ENCODE results near the gene SPATA21. TPM values are rescaled to one million over a fixed set of nuclear protein-coding genes. Genes with fewer than 3 reads are reported as not detected.

Gene SPATA21
- total and polyA plus RNA-seq, 2 donors (not counting 3 experiments of a cell fraction or from before 2014, with no cell fraction given), result not detected

DNA sequence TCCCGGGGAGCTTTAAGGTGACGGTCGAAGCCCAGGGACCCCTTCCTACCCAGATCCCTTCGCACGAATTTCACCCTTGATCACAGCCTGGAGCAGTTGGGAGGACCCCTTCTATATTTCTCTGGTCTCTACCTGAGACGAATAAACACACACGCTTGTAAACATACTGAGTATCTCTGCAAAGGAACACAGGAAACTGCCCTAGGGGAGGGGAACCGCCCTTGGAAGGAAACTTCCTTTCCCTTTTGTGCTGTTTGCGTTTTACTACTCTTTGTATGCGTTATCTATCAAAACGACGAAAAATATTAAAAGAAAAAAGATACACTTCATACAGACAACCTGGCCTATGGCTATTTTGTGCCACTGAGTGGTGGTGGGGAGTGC lies 4.0 kb upstream of the SPATA21 start:
- no peaks in the 10 kb centered on the region for H3K9me3 ChIP-seq (replicated peaks; ENCODE audit: control insufficient read depth, insufficient read depth, low read length)
- H2AFZ ChIP-seq (ENCODE audit: low read depth, low read length), result peak overlapping the region; percentile 67
- dilution Hi-C loops (cut with MboI; ENCODE audit: extremely low pct_ligation_motif_present, low sequenced_read_pairs), result no loop called here
- peak overlapping the region; percentile 83 for H3K4me2 ChIP-seq (ENCODE audit: insufficient read depth, low read length)
- peak overlapping the region; percentile 76 for H3K9ac ChIP-seq (replicated peaks; ENCODE audit: extremely low read depth, insufficient read depth, low read length)
- H3K79me2 ChIP-seq (ENCODE audit: control insufficient read depth, insufficient read depth, low read length), result peaks cover 36% of the 10 kb centered on the region
- BruUV-seq (replicated peaks), result no TSS peak
- peak overlapping the region; percentile 29 for H3K27ac ChIP-seq (ENCODE audit: insufficient read depth, low read depth, low read length)
- no peaks in the 10 kb centered on the region for H3K9me1 ChIP-seq (replicated peaks; ENCODE audit: control insufficient read depth, extremely low read depth, insufficient read depth, low read length)
- POLR2A ChIA-PET, result no interaction called here
- H3K4me3 ChIP-seq (replicated peaks in 1 of 3; ENCODE audit: insufficient read depth in 1 of 3, low read depth in 1 of 3, low read length in 3 of 3), result peak overlapping the region; percentile 59 to 95 (median 92)
- TF ChIP-seq MYC (IDR thresholded peaks at IDR 0.05; ENCODE audit: low read depth, low read length), result no peak
- no peak for TF ChIP-seq FOS (IDR thresholded peaks at IDR 0.05; ENCODE audit: borderline replicate concordance, insufficient read depth, low read length)
- no peak for TF ChIP-seq JUN (IDR thresholded peaks at IDR 0.05; ENCODE audit: borderline replicate concordance, insufficient read depth, insufficient read length, low read depth)
- TF ChIP-seq EZH2 (IDR thresholded peaks at IDR 0.05; ENCODE audit: borderline replicate concordance, low read depth, low read length, severe bottlenecking), result no peak
- no peak for TF ChIP-seq MAX (IDR thresholded peaks at IDR 0.05; ENCODE audit: insufficient read depth, insufficient read length)
- no peak for TF ChIP-seq CTCF (IDR thresholded peaks at IDR 0.05; ENCODE audit: extremely low read depth in 1 of 2, insufficient read depth in 1 of 2, low read depth in 1 of 2, low read length in 2 of 2)
- no peak for TF ChIP-seq POLR2AphosphoS5 (IDR thresholded peaks at IDR 0.05; ENCODE audit: insufficient read depth, low read depth, low read length)
- no peak for TF ChIP-seq GATA2 (IDR thresholded peaks at IDR 0.05; ENCODE audit: insufficient read depth, insufficient read length, low read depth, low read length)
- TF ChIP-seq POLR2A (IDR thresholded peaks at IDR 0.05; ENCODE audit: low read depth, low read length), result no peak
- FAIRE-seq, result peak; percentile 77
- intact Hi-C loops (cut with micrococcal nuclease), result loop anchor here (2.0 to 10.0 kb wide), 2 partner anchors 172 to 236 kb away; partner anchors contain the start of gene NBPF1
- H3K4me1 ChIP-seq (ENCODE audit: control insufficient read depth, extremely low read depth, insufficient read depth, low read length), result peaks cover 12% of the 10 kb centered on the region
- peak; percentile 46 for DNase-seq (ENCODE audit: low read depth, low spot score)
- no peaks in the 10 kb centered on the region for H4K20me1 ChIP-seq (replicated peaks; ENCODE audit: control insufficient read depth, extremely low read depth, insufficient read depth, low read length)
- CTCF ChIA-PET, result interaction anchor here (0.7 to 2.9 kb wide), 12 partner anchors 14 to 510 kb away, joined by 3 to 24 read pairs (median 4); partner anchors contain the start of gene SZRD1
- H3K36me3 ChIP-seq (ENCODE audit: control insufficient read depth in 2 of 2, extremely low read depth in 1 of 2, insufficient read depth in 2 of 2, low read length in 2 of 2), result peaks cover 11 to 23% of the 10 kb centered on the region in 2 experiments
- no peaks in the 10 kb centered on the region for H3K27me3 ChIP-seq (ENCODE audit: control insufficient read depth in 2 of 2, insufficient read depth in 2 of 2, low read length in 2 of 2)
